ENCODE measurements around the gene VARS1. TPM values are rescaled to one million over a fixed set of nuclear protein-coding genes. Genes with fewer than 3 reads are reported as not detected.

The VARS1 gene
- total RNA-seq, 1 donor from 2014 or later, result 62.6 TPM

DNA sequence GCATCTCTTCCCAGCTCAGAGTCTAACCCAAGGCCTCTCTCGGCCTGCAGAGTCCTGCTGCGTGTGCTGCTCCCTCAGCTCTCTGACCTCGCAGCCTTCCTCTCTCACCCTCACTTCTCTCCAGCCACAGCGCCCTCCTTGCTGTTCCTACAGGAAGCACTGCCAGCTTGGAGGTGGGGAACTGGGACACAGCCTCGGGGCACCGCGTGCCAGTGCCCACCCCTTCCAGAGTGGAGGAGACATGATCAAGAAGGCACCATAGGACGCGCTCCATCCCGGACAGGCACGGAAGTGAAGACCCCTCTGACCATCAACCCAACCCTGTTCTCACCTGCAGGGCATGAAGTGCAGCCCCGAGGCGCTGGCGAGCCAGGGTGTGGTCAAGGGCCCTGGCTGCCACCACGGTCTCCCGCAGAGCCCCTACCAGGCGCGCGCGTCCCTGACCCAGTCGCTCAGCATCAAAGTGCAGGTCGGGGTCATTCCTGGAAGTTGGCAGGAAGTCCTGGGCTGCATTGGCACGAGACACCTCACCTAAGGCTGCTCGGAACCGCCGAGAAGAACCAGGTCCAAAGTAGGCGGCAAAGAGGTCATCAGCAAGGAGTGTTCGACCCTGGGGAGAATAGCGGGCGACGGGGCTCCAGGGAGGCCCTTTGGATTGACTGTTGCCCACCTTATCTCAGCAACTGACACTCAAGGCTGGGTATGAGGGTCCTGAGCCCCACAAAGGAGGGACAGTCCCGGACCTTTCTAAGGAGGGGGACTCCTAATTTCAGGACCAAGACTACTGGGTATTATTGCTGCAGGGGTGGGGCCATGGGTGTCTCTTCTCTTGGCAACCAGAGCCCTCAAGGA lies 19.7 kb downstream of the VARS1 start:
- no peak for DNase-seq (ENCODE audit: low spot score)

DNA sequence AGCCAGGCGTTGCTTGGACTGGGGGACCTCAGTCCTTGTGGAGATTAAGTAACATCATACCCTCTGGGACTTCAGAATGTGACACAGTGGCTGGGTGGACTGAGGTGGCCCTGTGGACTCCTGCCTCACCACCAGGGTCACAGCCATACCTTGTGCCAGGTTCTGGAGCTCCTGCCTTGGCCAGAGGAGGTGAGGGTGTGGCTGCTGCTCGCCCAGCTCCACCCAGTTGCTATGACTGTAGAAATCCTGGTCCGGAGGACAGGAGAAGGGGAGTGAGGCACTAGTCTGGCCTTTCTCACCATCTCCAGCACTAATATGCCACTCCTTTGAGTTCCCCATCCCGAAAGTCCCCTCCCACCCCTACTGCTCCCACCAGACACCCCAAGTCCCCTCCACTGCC lies 20.4 kb downstream of the VARS1 start:
- no peak for DNase-seq (ENCODE audit: low spot score)

DNA sequence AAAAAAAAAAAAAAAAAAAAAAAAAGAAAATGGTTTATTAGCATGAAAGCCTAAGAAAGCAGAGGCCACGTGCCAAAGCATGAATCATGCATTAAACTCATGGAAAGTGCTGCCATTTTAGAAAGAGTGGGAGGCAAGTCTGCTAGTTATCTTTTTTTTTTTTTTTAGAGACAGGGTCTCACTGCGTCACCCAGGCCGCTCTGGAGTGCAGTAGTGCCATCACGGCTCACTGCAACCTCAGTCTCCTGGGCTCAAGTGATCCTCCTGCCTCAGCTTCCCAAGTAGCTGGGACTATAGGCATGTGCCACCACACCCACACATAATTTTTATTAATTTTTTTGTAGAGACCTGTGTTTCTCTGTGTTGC lies 23.6 kb downstream of the VARS1 start:
- no peak for DNase-seq (ENCODE audit: low spot score)

DNA sequence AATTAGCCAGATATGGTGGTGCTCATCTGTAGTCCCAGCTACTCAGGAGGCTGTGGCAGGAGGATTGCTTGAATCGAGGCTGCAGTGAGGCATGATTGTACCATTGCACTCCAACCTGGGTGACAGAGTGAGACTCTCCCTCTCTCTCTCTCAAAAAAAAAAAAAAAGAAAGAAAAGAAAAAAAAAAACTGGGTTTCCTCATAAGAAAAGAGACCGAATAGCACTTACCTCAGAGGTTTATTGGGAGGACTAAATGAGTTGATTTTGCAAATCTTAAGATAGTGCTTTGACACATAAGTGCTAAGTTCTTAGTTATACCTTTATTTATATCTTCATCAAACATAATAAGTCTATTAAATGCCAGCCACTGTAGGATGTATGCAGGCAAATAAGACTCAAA lies 24.7 kb downstream of the VARS1 start:
- DNase-seq (ENCODE audit: low spot score), result no peak

DNA sequence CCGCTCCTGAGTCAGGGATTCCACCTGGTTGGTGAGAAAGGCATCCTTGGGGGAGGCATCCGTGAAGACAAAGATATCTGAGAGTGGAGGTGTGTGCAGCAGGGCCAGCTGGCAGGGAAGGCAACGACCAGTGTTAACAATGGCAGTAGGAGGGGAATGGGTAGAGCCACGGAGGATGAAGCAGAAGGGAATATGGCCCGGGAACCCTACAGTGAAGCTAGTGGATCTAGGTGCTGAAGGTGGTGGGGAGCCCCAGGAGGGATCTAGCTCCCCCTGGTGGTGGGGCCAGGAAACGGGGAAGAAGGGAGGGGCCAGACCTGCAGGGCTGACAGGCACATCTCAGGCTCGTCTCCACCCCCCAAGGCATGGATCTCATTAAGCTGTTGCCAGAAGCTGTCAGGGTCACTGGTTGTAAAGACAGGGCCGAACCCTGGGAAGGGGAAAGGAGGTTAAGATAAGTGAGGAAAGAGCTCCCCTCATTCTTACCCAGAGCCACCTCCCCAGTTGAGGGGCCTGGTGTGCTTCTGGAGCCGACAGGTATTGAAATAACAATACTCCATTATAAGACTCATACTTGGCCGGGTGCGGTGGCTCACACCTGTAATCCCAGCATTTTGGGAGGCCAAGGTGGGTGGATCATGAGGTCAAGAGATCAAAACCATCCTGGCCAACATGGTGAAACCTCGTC lies 25.7 kb downstream of the VARS1 start:
- no peak for DNase-seq (ENCODE audit: low spot score)

DNA sequence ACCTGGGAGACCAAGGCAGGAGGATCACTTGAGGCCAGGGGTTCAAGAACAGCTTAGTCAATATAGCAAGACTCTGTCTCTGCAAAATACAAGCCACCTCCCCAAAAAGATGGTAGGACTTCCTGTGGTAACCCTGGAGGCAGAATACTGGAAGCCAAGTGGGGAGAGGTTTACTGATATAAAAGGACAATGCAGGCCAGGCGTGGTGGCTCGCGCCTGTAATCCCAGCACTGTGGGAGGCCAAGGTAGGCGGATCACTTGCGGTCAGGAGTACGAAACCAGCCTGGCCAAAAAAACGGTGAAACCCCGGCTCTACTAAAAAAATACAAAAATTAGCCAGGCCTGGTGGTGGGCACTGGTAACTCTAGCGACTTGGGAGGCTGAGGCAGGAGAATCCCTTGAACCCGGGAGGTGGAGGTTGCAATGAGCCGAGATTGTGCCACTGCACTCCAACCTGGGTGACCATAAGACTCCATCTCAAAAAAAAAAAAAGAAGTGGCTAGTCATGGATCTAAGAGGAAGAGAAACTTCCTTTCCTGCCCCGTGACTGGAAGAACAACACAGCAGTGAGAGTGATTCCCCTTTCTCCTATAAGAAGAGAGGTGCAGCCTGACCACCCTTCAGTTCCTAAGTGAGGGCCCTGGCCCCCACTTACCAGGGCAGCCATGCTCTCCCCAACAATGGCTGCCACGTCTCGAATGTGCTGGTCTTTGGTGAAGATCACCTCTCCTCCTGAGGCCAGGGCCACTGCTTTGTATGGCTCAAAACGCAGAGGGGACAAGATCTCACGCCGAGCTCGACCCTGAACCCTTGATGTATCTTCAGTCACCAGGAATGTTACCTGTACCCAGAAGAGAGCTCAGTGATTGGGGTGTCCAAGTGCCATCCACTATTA lies 26.9 kb downstream of the VARS1 start:
- DNase-seq (ENCODE audit: low spot score), result no peak

DNA sequence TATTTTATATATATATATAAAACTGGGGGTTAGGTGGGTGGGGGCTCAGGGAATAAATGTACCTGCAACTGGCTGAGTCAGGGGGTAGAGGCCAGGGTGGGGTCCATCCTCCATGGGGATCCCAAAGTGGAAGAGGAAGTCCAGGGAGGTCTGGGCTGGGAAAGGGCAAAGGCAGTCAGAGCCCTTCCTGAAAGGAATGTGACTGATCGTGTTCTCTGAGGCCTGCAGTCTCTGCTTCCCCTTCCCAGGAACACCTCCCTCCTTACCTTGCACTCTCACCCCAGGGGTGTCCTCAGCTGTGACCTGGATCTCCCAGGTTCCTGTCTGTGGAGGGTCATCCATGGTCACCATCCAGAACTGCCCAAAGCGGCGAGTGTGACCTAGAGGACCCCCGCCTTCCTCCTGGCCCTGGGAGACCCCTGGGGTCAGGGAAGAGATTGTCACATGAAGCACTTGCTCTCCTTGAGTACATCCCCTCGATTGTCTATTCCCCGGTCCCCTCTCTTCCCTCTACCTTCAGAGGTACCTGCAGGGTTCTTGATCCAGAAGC lies 28.4 kb downstream of the VARS1 start:
- DNase-seq (ENCODE audit: low spot score), result no peak

DNA sequence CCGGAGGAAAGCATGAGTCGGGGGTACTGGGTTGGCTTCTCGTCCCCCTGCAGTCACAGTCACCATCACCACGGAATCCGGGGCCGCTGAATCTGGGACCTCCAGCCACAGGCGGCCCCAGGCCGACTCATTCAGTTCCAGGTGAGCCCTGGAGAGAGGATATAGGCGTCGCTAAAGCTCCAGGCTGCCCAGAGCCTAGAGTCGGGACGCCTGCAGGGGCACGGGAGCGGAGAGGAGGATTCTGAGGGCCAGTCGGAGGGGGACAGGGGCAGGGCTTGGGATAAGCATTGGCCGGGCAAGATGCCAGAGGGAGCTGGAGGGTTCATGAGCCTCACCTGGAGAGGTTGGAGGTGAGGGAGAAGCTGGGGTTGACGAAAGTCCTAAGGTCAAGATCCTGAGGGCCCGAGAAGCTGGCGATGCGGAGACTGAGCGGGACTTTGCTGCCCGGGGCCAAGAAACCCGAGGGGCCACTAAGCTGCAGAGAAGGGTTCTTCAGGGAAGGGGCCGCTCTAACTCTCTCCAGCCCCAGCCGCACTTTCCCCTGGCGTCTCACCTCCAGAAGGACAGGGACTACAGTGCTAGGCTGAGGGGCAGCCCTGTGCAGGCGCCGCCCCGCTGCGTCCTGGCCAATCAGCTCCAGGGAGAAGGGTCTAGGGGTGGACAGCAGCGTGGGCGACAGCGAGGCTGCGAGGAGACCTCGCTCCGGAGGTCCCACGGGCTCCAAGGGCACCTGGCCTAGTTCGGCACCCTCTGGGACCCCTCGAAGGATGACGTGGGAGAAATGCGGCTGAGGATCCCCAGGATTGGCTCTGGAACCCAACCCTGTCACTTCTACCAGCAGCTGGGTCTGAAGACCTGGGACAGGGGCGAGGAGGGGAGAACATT lies 29.4 kb downstream of the VARS1 start:
- DNase-seq (ENCODE audit: low spot score), result no peak

DNA sequence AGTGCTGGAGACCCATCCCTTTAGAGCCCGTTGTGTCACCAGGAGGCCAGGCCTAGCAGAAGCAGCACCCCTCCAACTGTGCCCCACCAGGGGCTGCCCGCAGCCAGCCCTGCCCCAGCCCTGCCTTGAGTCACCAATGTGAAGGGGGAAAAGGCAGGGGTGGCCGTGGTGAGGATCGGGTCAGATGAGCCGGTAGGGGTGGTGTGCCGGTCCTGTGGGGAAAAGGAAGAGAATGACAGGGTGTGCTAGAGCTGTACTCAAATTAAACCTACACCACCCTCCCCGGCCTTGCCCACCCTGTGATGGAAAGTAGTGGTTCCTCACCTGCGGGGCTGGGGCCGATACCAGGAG lies 30.0 kb downstream of the VARS1 start:
- no peak for DNase-seq (ENCODE audit: low spot score)

DNA sequence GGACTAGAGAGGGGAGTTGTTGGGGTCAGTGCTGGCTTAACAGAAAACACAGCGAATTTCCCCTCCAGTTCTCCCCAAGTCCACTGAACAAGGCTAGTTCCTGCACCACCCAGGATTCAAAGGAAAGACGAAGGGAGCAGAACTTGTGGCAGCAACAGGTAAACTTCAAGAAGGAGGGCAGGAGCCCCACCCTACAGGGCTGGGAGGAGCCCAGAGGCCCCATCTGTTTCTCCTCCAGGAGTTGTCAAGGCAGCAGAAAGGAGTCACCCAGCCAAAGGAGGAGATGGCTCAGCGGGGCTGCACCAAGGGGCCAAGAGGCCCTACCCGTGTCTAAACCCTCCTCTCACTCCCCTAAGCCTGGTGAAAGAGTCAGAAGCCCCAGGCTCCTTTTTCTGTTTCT lies 31.4 kb downstream of the VARS1 start:
- no peak for DNase-seq (ENCODE audit: low spot score)

DNA sequence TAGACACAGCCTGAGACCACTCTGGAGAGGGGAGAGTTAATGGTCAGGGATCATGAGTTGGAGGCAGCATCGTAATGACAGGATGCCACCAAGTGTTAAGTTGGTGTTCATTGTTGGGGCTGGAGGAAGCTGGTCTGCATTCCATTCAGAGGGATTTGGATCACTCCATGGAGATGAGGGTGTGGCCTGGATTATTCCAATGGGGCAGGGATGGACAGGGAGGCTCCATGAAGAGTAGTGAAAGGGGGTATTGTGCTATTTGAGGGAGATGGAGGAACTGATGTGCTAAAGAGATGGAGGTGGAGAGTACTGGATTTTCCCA lies 32.0 kb downstream of the VARS1 start:
- DNase-seq (ENCODE audit: low spot score), result no peak

DNA sequence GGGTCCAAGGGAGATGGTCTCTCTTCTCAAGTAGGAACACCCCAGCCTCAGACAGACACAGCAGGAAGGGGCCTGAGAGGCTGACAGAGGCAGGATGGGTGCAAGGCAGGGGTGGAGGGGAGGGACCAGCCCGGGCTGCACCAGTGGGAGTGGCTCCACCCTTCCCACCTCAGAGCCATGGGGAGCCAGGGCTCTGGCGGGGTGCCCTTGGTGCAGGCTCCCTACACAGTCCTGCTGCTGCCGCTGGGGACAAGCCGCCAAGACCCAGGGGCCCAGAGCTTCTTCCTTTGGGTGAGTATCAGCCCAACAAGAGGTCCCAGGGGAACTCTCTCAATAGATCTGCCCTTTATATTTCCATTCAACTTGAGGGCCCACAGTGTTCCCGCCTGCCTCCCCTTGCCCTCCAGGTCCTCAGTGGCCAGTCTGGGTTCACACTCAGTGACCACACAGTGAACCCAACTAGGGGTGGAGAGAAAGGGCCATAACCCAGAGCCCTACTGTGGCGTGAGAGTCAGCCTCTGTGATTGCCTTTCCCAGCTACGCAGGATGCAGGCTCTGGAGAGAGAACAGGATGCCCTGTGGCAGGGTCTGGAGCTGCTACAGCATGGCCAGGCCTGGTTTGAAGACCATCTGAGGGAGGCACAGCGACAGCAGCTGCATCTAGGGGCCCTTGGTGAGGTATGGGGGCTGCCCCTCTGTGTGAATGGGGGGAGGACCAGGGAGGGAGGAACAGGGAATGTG lies 32.5 kb downstream of the VARS1 start:
- DNase-seq (ENCODE audit: low spot score), result no peak

DNA sequence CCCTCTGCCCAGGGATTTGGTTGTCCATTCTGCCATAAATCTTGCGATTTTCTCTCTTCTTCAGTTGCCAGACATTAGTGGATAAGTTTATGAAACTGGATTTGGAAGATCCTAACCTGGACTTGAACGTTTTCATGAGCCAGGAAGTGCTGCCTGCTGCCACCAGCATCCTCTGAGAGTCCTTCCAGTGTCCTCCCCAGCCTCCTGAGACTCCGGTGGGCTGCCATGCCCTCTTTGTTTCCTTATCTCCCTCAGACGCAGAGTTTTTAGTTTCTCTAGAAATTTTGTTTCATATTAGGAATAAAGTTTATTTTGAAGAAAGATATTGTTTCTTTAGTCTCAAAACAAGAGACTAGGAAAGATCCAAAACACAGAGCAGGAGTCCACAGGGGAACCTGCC lies 33.2 kb downstream of the VARS1 start, which contains the start of gene SAPCD1:
SAPCD1 (plus strand) TSS at position 301 of the 400 bp plus-strand sequence. CDS start 399 bp downstream, outside the sequence.
- no peak for DNase-seq (ENCODE audit: low spot score)

DNA sequence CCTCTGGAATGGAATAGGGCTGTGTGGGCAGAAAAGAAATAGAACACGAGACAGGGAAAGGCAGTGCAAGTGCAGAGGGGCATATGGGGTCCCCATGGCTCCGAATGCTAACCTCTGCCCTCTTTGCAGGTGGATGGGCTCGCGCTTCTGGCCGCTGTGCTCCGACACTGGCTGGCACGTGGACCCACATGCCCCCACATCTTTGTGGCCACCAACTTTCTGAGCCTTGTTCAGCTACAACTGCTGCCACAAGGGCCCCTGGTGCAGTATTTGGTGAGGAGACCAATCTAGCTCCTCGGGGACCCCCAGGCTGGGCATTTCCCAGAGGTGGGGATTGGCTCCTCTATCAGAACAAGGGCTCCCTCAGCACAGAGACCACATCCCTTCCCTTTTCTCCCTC lies 34.2 kb downstream of the VARS1 start:
- no peak for DNase-seq (ENCODE audit: low spot score)

DNA sequence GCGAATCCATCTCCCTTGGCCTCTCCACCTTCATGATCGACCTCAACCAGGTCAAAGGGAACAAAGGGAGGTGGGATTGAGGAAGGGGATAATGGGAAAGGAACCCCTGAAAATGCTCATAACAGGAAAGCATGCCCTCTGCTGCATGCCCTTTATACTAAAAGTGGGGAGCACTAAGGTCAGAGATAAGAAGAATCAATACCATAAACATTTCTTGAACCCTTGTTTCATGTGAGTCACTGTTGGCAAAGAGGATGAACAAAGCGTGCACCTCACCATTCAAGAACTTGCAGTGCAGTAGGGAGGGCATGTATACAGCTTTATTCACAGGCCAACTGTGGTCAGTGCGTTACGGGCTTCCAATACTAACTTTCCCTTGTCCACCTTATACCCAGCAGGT lies 34.8 kb downstream of the VARS1 start:
- DNase-seq (ENCODE audit: low spot score), result no peak

DNA sequence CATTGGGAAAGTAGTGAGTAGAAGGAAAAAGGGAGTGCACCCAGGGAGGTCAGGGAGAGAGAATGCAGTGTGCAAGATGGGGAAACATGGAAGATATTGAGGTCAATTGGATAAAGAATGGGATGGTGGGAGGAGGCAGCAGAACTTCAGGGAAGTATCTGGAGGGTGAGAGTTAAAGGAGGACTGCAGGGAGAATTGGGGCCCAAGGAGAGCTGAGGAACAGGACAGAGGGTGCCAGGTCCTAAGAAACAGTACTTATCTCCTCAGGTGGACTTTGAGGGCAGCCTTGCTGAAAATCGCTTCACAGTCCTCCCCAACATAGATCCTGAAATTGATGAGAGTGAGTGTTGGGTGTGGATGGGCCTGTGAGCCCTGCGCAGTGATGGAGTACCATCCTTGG lies 37.3 kb downstream of the VARS1 start:
- no peak for DNase-seq (ENCODE audit: low spot score)

DNA sequence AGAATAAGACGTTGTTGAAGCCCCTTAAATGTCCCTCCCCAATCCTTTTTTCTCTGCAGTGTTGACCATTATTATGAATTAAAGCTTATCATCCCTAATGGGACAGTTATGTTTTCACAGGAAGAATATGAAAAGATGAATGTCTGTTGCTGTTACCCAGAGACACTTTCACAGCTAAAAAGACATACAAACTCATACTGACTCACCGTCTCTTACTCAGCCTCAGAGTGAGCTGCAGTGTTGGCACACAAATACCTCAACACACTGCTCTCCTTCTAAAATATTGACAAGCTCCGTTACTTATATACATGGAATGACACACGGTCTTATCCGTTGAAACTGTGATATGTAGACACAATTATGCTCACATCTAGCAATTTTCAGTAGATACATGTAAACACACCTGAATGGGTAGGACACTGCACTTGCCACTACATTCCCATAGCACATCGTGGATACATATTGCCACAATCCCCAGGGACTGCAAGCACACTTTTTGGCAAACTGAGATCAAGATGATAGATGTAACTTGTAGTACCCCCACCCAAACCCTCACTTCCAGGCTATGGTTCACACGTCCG lies 42.7 kb downstream of the VARS1 start:
- no peak for DNase-seq (ENCODE audit: low spot score)

DNA sequence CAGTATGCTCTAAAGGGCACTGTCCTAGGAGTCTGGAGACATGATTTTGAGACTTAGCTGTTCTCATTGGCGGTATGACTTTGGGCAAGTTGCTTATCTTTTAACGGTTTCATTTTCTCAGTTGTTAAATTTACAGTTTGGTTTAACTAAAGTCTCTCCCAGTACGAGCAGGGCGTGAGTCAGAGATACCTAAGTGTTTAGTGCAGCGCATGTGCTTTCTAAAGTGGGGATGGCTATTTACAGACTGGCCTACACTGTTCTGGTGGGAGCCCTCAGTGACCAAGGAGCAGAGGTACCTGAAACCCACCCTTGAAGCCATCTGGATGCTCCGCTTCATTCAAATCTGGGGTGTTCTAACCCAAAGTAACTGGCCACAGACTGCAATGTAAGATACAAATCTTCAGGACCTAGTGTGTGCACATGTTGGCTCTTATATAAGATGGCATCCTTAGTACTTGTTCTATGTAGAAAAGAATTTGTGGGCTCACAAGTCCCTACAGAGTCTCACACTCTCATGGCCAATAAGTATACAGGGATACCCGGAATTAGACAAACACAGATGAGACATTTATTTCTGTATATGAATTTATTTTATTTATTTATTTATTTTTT lies 45.0 kb downstream of the VARS1 start:
- DNase-seq (ENCODE audit: low spot score), result no peak

All from mesenteric fat pad (tissue), 1 donor.